H4 (cell line): ENCODE data around the gene LINGO4. TPM values are rescaled to one million over a fixed set of nuclear protein-coding genes. Genes with fewer than 3 reads are reported as not detected.

ENCODE experiments used
- DNase-seq: peaks from one replicate; pipeline ENCODE4 v3.0.0-alpha.2; 2015; ENCODE audit warnings: low spot score
- total RNA-seq: library from RNA; depleted of rRNA; stranded (reverse); fragments of >200 nt; shearing (Covaris generic); gene quantifications from 2 replicates; pipeline ENCODE4 v1.2.3, GENCODE V29; 2014

The LINGO4 gene
- total RNA-seq, 1 experiment from 2014 or later: not detected

GRCh38 chr1:151814971-151815545 lies 9.8 kb upstream of the LINGO4 start:
- DNase-seq: no peak

GRCh38 chr1:151814426-151814825 lies 9.2 kb upstream of the LINGO4 start:
- DNase-seq: no peak

GRCh38 chr1:151813271-151813977 lies 8.2 kb upstream of the LINGO4 start:
- no peak for DNase-seq

- no peak for DNase-seq
These were observed 6.0 kb upstream of the LINGO4 start for GRCh38 chr1:151811181-151811580.

GRCh38 chr1:151809985-151810556 lies 4.9 kb upstream of the LINGO4 start:
- no peak for DNase-seq

- no peak for DNase-seq
These were observed 4.2 kb upstream of the LINGO4 start for GRCh38 chr1:151809290-151809984.

GRCh38 chr1:151807766-151808165 lies 2.5 kb upstream of the LINGO4 start:
- no peak for DNase-seq

GRCh38 chr1:151807131-151807530 lies 1.9 kb upstream of the LINGO4 start:
- DNase-seq: no peak

GRCh38 chr1:151806170-151806569 lies 951 bp upstream of the LINGO4 start:
- DNase-seq: no peak

- DNase-seq: no peak
These were observed 1.3 kb downstream of the LINGO4 start for GRCh38 chr1:151803915-151804314.

- DNase-seq: no peak
These were observed 2.1 kb downstream of the LINGO4 start for GRCh38 chr1:151803164-151803563.

GRCh38 chr1:151802372-151802771 lies 2.8 kb downstream of the LINGO4 start:
- DNase-seq: no peak

- DNase-seq: no peak
These were observed 3.4 kb downstream of the LINGO4 start for GRCh38 chr1:151801846-151802245.

GRCh38 chr1:151801310-151801820 lies 3.9 kb downstream of the LINGO4 start:
- no peak for DNase-seq

GRCh38 chr1:151800830-151801229 lies 4.4 kb downstream of the LINGO4 start:
- no peak for DNase-seq

- no peak for DNase-seq
These were observed 5.8 kb downstream of the LINGO4 start for GRCh38 chr1:151799179-151800022.

GRCh38 chr1:151798571-151798970 lies 6.6 kb downstream of the LINGO4 start:
- DNase-seq: no peak

GRCh38 chr1:151790940-151791651 lies 14.1 kb downstream of the LINGO4 start:
- DNase-seq: no peak

- peak; percentile 99 for DNase-seq
These were observed 14.9 kb downstream of the LINGO4 start, which contains the start of gene TDRKH for GRCh38 chr1:151790071-151790939. TDRKH (minus strand) TSS chr1:151790500; CDS start chr1:151783022, 7,478 bp downstream.

GRCh38 chr1:151787689-151788088 lies 17.5 kb downstream of the LINGO4 start:
- no peak for DNase-seq
